Fibroblast of skin of back (primary cell): ENCODE results near the gene NYNRIN.
A peak's percentile ranks its signal among the peaks of the same experiment; 100 is the strongest.

ENCODE experiments used
- DNase-seq: peaks from one replicate; pipeline ENCODE4 v3.0.0-alpha.2; 2013

The NYNRIN gene

DNA sequence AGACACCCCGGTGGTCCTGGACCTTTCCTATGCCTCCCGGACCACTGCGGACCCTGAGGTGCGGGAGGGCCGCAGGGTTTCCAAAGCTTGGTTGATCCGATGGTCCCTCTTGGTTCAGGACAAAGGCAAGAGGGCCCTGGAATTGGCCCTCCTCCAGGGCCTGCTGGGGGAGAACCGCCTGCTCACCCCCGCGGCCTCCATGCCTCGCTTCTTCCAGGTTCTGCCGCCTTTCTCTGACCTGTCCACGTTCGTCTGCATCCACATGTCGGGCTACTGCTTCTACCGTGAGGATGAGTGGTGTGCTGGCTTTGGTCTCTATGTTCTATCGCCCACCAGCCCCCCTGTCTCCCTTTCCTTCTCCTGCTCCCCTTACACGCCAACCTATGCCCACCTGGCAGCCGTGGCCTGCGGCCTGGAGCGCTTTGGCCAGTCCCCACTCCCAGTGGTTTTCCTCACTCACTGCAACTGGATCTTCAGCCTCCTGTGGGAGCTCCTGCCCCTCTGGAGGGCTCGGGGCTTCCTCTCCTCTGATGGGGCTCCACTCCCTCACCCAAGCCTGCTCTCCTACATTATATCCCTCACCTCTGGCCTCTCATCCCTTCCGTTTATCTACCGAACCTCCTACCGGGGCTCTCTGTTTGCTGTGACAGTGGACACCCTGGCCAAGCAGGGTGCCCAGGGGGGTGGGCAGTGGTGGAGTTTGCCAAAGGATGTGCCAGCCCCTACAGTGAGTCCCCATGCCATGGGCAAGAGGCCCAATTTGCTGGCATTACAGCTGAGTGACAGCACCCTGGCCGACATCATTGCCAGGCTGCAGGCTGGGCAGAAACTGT, 16.8 kb downstream of the NYNRIN start:
- no peak for DNase-seq

DNA sequence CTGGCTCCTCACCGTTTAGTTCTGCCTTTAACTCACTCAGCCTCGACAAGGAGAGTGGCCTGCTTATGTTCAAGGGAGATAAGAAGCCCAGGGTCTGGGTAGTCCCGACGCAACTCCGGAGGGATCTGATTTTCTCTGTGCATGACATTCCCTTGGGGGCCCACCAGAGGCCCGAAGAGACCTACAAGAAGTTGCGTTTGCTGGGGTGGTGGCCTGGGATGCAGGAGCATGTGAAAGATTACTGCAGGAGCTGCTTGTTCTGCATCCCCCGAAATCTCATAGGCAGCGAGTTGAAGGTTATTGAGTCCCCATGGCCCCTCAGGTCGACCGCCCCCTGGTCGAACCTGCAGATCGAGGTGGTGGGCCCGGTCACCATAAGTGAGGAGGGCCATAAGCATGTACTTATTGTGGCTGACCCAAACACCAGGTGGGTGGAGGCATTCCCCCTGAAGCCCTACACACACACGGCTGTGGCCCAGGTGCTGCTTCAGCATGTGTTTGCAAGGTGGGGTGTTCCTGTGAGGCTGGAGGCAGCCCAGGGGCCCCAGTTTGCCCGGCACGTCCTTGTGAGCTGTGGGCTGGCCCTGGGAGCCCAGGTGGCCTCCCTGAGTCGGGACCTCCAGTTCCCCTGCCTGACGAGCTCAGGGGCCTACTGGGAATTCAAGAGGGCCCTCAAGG, 17.6 kb downstream of the NYNRIN start:
- no peak for DNase-seq

DNA sequence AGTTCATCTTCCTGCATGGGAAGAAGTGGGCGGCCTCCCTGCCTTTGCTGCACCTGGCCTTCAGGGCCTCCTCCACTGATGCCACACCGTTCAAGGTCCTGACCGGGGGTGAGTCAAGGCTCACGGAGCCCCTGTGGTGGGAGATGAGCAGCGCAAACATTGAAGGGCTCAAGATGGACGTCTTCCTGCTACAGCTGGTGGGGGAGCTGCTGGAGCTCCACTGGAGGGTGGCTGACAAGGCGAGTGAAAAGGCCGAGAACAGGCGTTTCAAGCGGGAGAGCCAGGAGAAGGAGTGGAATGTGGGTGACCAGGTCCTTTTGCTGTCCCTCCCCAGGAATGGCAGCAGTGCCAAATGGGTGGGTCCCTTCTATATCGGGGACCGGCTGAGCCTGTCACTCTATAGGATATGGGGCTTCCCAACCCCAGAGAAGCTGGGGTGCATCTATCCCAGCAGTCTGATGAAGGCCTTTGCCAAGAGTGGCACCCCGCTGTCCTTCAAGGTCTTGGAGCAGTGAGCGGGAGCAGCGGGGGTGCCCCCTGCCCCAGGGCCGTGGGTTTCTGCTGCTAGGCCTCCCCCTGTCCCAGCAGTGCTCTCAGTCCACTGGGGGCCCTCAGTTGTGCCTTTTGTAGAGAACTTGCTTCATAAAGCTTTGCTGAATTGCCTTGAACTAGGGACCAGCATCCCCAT, 18.3 kb downstream of the NYNRIN start:
- DNase-seq, result no peak

DNA sequence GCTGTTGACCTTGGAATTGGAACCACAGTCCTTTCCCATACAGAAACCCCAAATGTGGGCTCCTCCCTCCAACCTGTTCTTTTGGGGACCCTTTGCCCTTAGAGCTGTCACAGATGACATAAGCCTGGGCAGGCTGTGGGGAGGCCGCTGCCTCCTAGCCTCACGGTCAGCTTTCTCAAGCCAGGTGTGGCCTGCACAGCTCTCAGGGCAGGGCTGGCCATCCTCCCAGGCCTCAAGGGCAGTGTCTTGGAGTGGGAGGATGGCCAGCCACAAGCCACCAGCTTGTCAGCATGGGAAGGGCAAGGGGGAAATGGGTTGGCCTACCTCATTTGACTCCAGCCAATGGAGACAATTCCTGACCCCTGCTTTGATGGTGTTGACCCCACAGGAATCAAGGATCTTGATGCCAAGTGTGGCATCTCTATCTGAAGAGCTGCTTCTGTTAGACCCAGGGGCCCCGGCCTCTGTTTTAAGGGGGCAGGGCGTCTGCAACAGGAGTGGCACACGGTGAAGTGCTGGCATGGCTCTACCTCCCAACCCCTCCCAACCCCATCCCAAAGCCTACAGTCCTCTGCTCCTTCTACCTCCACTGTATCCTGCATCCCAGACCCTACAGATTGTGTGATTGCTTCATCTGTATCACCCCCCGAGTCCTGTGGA, 19.2 kb downstream of the NYNRIN start:
- no peak for DNase-seq

DNA sequence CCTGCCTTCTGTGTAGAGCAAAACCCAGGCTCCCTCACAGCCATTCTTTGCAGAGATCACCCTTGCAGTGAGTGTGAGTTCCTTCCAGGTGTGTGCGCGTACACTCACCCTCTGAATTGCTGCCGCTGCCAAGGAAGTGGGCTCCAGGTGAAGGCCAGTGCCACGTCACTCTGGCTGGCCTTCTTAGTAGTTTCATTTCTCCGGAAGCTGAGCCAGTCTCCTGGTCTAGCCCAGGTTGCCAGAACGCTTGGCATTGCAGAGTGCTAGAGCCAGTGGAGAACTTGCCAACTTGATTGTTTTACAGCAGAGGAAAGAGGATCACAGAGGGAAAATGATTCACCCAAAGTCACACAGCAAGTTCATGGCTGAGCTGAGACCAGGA, 19.7 kb downstream of the NYNRIN start:
- DNase-seq, result no peak

DNA sequence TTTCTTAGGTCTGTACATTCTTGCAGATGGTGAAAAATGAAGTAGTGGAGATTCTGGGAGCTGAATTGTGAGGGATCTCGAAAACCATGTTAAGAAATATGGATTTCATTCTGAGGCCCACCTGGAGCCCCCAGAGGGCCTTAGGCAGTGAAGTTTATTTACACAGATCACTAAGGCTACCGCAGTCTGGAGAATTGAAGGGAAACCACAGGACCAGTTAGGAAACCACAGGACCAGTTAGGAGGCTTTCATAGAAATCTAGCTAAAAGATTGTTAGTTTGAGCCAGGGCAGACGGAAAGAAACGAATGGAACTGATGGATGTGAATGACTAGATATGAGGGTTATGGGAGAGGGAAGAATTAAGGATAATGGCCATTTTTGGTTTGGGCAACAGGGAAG, 23.5 kb downstream of the NYNRIN start:
- no peak for DNase-seq

DNA sequence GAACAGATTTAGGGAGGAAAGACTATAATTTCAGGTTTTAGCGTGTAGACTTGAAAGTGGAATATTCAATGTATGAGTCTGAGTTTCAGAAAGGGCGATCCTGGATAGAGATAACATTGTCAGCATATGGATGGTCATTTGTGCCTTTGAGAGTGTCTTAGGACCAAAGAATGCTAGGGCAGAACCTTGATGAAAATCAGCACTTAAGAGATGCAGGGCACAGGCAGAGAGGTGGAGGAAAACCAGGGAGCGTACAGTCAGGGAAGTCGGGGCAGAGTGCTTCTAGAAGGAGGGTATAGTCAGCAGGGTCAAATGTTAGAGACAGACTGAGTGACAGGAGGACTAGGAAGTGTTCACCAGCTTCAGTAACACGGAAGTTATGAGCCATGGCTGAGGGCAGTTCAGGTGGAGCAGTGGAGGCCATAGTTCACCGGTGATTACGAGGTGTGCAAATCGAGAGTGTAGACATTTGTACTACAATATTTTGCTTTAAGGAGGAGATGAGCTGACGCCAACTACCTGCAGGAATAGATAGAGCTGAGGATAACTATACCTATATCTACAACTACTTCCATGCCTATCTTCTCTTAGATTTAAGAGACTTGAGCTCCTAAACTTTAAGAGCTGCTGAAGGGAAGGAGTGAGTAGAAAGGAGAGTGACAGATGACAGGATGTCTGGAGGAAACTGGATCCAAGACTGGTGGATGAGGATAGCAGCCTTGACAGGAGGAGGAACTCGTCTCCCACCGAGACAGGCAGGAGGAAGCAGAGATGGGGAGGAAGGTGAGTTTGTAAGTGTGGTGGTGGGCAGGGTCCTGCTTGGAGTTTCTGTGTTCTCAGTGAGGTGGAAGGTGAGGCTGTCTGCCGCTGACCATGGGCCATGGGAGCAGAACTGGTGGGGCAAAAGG, 24.1 kb downstream of the NYNRIN start:
- no peak for DNase-seq

DNA sequence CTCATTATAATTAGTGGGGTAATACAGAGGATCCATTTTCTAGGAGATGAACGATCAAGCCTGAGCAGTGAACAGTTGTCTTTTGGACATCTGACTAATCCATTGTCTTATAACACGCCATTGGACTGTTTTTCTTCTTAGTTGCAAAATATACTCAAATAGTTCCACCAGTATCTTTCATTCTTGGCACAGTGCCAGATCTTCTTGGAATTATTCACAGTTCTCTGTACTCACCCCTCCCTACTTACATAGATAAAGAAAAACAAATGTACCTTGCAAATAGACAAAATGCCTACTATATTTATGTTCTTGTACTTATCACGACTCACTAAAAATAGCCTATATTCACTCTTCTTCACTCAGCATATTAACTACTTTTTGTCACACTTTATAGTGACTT, 26.9 kb downstream of the NYNRIN start:
- peak; percentile 79 for DNase-seq

DNA sequence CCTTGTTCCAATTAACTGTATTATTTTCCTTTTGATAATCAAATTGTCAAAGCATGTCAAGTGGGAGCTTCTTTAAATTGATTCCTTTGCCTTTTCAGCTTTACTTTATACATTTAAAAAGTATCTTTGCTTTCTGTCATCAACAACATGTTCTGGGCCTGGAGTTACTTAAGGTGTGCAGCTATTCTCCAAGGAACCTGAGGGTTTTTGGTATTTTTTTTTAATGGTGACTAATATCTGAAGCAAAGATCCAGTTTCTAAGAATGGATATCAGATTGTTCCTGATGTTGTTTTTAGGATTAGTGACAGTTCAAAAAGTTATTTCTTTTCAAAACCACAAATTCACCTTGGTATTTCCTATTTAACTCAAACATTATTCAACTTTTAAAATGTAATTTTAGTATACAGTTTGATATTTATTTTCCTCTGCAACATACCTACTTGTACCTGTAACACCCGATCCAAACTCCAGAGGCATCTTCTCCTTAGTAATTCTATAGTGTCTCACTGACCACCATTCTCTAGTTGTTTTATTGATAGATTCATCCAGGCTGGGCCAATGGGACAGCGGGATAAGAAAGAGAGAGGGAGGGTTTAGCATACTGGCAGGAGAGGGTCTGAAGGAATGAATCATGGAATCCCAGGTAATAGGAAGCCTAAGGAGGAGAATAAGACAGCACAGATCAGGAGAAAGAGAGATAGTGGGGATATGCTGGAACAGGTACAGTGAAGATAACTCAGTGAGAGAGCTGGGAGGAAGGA, 27.5 kb downstream of the NYNRIN start:
- peak; percentile 13 for DNase-seq

DNA sequence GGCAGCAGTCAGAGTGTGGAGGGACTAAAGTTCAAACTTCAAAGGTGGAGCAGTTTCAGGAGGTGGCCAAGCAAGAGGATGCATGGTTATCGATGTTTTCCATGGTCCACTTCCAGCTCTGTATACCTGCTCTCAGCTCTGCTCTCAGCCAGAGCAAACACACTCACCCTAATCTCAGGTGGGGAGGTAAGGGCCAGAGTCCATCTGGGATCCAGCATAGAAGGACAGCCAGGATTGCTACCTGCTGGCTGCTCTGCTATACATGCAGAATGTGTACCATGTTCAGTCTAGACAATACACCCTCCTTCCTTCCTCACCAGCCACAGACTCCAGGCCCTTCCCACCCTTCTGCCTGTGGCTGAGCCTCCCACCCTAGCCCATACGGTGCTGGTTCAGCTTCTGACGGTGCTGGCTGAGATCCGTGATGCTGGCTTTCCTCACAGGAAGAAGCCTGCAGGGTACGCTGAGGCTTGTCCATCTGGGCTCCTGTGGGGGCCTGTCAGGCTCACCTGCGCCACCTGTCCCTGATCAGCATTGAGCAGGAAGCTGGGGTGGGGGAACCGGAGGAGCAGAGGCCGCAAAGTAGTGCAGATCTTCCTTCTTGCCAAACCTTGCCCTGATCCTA, 28.2 kb downstream of the NYNRIN start:
- no peak for DNase-seq

DNA sequence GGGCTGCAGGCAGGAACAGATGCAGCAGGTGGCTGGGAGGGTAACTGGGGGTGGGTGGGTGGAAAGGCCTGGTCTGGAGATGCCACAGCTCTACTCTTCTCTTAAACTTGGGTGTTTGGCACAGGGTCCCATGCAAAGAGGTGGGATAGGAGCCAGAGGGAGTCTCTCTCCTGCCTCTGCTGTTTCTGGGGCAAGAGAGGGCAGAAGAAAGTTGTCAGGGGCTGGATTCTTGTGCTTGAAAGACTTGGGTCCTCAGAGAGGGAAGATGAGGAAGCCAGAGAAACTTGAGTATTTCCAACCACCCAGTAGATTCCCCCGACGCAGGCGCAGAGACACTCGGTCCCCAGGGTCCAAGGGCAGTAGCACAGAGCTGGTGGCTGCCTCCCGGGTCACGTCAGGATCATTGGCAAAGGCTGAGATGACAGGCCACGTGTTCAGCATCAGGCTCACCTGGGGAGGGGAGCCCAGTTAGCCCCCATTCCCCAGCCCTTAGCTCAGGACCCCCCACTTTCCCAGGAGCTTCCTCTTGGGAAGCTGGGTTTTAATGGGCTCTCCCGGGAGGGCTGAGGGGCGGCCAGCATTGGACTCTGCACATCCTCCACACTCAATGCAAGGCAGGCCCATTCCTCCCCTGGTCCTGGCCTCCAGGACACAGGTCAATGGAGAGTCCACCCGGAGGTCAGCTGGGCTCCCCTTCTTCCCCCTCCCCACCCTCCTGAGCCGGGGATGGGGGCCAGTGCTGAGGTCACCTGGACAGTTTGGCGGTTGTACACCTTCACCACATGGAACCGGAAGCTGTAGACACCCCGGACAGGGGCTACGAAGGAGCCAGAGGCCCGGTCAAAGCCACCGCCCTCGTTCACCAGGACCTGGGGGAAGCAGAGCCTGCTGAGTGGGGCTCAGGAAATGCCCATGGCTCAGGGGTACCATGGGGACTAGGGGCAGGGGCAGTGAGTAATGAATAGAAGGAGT, 29.0 kb downstream of the NYNRIN start:
- DNase-seq, result no peak

DNA sequence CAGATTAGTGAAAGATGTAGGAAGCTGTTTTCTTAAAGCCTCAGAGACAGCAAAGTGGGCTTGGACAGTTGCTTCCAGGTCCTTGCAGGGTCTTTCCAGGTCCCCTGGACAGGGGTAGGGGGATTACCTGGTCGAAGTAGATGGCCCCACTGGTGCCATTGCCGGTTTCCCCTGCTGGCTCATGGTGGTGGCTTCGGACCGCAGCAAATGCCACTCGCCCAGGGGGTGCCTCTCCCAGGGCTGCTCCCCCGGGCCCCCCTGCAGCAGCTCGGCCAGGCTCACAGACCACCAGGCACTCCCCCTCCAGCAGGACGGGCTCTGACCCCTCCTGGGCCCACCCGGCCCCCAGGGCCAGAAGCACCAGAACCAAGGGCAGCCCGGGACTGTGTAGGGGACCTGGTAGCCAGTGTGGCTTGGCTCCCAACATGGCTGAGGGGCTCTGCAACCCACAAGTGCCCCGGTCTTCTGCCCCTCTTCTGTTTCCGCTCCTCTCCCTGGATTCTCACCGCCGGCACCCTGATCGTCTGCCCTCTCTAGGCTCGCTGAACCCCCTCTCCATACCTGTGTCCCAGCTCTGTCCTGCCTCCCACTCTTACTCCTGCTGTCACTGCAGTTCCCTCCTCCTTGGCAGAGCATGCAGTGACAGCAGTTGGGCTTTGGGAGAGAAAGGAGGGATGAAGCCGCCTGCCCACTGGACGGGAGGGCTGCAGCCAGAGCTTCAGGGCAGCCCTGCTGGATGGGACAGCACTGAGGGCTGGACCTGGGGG, 30.0 kb downstream of the NYNRIN start:
- DNase-seq, result peak; percentile 8

DNA sequence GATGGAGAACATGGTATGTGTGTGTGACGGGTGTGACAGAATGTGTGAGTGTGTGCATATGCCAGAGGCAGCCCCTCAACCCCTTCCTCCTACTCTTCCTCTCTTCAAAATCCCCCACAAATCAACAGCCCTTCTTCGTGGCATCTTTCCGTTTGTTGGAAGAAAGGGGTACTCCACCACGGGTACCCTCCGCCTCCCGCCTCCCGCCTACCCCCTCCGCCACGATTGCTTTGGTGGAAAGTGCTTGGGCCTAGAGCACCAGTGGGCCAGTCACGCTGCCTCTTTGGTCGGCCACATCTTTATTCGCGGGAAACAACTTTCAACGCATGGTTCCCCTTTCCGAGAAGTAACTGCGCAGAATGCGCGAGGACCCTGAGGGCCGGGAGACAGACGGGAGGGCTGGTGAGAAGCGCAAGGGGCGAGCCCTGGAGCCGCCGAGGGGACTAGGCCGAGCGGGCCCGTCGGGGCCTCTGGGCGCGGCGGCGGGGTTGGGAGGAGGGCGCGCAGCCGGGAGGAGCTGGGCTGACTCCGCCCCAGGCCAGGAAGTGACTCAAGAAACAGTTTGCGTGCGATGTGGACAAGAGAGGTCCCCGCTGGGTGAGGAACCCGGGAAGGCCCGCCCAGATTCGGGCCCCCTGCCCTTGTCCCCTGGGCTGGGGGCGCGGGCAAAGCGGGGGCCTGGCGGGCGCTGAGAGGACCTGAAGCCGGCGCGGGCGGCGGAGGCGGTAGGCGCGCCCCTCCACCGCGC, 30.8 kb downstream of the NYNRIN start, which contains the start of the genes CBLN3 and KHNYN:
TSS of gene CBLN3 (minus strand) at position 274 of the 748 bp plus-strand sequence. CDS start 614 bp downstream, outside the sequence.
TSS of gene KHNYN (plus strand) at position 560 of the 748 bp plus-strand sequence. CDS start 777 bp downstream, outside the sequence.
- DNase-seq, result peak; percentile 96

DNA sequence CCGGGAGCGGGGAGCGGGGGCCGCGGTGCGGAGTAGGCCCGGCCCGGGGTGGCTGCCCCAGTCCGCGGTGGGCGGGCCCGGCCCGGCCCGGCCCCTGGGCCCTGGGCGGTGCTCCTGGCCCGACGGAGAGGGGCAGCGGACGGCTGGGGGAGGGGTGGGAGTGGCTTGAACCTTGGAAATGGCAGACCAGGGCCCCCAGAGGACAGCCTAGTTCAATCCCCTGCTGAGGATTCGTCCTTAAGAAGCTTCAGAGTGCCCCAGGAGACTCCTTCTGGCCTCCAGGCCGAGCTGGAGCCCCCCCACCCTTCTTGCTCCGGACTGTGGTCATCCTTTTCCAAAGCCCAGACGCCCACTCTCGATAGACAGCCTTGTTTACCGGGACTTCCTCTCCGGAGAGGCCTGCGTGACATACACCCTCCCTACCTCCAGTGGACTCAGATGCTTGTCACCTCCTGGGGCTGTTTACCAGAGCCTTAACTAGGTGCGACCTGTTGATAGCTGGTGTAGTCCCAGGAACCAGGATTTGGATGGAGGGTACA, 31.4 kb downstream of the NYNRIN start:
- peak; percentile 85 for DNase-seq

DNA sequence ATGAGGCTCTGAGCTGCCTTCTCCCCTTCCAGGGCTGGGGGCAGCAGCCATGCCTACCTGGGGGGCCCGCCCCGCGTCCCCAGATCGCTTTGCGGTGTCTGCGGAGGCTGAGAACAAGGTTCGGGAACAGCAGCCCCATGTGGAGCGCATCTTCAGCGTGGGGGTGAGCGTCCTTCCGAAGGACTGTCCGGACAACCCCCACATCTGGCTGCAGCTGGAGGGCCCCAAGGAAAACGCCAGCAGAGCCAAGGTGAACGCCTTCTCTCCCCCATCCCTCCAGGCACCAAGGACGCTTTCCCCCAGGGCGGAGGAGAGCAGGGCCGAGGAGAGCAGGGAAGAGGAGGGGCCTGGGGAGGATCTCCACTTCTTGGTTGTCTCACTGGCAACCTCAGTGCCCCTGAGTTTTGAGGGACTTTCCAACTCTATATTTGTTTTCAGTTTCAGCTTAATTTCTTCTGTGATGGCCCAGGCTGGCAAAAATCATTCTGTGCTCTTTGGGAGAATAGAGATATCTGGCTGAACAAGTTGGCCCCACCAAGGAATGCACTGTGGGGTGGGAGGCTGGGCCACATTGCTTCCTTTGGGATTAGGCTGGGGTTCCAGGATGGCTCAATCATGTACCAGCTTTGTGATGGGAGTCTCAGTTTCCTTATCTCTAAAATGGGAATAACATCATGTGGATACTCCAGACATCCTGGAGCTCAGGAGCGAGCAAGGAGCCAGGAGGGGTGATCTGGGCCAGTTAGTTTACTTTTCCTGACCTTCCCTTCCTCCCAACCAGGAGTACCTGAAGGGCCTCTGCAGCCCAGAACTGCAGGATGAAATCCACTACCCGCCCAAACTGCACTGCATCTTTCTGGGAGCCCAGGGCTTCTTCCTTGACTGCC, 32.1 kb downstream of the NYNRIN start:
- DNase-seq, result peak; percentile 63
